GM12891 (cell line): ENCODE data around the gene FBXO33.

Experiments used
- PAX5 ChIP-seq: IDR thresholded peaks from 2 replicates; pipeline ENCODE4 v1.6.1; 2011; ENCODE audit warnings: low read length, moderate library complexity, mild to moderate bottlenecking; ENCODE audit not compliant: insufficient read depth, severe bottlenecking
- POLR2A ChIP-seq: IDR thresholded peaks from 2 replicates; pipeline ENCODE4 v1.6.1; 2011; ENCODE audit warnings: low read depth, low read length, control low read depth

DNA sequence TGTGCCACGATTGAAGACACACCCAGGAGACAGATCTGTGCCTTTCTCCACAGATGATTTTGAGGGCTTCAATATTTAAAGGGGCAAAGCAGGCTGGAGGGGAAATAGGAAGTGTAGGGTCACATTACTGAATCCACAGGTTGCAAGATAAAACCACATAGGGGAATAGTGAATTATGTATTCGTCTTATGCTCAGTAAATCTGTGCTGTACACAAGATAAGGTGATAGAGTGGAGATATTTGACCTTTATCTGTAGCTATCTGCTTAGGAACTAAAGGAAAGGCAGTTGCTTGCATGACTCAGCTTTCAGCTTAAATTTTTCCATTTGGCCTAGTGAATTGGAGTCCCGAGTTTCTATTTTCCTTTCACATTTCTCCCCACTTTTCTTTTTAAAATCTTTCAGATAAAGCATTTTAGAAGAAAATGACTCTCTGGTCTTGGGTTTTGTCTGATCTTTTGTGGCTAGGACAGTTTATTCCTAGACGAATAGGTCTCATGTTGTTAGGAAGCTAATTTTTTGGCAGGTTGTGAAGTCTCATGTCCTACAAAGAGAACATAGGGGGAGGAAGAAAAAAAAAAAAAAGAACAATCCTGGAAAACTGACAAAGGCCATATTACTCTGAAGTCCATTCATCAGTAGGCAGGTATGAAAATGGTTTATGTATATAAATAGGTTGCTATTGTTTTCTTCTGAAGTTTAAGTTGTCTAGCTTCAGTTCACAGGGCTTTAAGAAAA, 55.4 kb downstream of the FBXO33 start:
- TF ChIP-seq POLR2A (no peak), PAX5 (no peak)
